Cortex of kidney (tissue), 1 donor: ENCODE measurements around the gene LAIR1.
"Not testable (repeated sequence)": the region's sequence is repeated elsewhere in the genome, so short reads cannot be mapped to it uniquely, and the experiment has no call there.

Experiments used
- DNase-seq: peaks from one replicate; lab custom pipeline; 2025; lab: John Stamatoyannopoulos, UW

The LAIR1 gene

DNA sequence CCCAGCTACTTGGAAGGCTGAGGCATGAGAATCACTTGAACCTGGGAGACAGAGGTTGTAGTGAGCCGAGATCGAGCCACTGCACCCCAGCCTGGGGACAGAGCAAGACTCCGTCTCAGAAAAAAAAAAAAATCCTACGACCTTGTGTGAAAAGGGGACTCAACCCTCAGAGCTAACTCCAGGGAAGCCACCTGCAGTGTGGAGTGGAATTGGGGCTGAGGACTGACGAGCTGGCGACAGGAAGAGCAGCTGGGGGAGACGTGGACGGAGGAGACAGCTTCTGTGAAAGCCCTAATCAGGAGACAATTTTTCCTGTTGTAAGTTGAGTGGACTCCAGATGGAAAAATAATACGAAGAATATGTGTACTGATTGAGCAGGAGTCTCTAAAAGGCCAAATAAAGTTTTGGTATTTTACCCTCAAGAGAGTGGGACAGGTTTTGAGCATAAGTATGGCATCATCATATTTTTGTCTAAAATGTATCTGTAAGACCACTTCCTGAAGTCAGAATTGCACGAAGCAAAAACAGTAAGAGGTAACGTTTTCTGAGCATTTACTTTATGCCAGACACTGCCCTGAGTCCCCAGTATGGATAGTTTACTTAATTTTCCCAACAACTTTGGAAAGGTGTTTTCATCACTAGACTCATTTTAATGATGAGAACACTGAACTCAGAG is 12.0 kb upstream of the LAIR1 start:
- DNase-seq = no peak

DNA sequence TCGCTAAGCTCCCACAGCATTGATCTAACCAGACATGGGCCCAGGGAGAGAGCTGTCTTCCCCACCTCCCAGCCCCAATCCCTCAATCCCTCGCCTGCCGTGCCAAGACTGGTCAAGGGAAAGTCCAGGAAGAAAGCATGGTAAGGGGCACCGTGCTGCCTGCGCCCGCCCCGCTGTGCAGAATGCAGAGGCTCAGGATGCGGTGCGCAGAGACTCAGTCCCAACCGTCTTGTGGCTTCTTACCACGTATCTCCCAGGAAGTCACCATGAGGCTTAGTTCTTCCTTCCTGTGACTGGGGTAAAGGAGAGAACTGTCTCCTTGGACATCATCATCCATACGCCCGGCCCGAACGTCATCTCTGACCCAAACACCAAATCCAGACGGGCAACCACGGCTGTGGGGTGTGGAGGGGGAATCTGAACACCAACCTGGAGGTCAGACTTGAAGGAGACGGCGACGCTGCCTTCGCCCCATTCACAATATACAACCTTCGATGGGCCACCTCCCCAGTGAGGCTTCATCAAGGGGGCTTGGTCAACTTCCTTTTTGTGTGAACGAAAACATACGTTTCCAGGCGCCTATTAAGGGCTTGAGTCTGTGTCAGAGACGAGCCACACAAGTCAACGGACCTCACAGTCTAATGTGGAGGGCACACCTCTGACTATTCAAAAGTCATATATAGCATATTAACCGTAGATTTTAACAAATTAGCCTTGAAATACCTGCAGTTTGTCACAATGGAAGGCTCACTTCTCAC is 10.6 kb upstream of the LAIR1 start:
- not testable (repeated sequence) for DNase-seq

DNA sequence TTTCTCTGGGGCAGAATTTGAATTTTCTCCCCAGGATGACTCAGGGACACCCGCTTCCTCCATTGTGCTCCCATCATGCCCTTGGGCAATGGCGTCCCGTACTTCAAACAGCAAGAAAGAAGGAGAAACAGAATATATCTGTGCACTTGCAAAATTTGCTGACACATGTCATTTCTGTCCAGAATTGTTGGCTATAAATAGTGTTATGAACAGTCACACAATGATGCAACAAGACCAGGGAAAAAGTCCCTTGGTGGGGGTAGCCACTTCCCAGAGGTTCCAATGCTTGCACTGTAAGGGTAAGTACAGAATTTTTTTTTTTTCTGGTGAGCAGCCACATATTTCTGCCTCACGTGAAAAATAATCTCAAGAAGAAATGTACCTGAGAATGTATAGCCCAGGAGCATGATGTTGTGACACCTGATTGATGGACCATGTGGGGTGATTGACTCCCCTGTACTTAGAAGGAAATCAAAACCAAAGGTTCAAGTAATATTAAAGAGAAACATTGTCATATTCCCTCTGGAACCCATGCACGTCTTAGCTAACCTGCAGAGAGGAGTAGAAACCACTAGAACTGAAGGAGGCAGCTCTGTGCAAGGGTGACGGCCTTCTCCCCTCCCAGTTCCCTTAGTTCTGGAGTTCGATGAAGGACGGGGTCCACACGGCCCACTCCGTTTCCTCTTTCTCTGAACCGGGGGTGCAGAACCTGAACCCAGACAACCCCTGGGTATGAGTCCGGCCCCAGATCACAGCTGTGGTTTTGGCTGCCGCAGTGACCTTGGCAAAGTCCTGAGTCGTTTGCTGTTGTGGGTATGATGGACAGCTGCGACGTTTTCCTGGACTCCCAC is 9.3 kb upstream of the LAIR1 start:
- DNase-seq = no peak

DNA sequence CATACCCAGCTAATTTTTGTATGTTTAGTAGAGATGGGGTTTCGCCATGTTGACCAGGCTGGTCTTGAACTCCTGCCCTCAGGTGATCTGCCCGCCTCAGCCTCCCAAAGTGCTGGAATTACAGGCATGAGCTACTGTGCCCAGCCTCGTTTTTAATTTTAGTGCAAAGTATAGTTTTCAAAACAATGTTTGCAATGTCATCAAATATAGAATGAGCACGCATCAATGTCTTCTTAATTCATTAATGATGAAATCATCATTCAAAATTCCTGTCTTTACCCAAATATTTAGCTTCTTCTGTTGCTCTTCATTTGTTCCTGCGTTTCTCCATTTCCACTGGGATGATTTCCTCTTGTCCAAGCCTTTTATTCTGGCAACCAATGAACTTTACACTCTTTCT is 6.7 kb upstream of the LAIR1 start:
- not testable (repeated sequence) for DNase-seq

DNA sequence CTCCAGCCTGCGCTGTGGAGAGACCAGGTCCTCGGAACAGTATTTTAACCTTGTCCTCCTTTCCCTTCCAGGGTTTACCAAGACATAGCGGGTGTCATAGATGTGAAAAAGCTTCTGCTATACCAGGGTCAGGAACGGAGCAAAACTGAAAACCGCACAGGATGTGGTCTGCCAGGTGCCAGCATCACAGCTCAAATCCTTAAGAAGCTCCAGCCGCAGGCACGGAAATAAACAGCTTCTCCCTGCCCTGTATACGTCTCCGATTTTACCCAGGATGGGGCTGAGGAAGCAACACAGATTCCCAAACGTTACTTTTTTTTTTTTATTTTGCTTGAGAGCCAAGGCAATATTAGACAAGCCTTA is 5.7 kb upstream of the LAIR1 start:
- DNase-seq = not testable (repeated sequence)

DNA sequence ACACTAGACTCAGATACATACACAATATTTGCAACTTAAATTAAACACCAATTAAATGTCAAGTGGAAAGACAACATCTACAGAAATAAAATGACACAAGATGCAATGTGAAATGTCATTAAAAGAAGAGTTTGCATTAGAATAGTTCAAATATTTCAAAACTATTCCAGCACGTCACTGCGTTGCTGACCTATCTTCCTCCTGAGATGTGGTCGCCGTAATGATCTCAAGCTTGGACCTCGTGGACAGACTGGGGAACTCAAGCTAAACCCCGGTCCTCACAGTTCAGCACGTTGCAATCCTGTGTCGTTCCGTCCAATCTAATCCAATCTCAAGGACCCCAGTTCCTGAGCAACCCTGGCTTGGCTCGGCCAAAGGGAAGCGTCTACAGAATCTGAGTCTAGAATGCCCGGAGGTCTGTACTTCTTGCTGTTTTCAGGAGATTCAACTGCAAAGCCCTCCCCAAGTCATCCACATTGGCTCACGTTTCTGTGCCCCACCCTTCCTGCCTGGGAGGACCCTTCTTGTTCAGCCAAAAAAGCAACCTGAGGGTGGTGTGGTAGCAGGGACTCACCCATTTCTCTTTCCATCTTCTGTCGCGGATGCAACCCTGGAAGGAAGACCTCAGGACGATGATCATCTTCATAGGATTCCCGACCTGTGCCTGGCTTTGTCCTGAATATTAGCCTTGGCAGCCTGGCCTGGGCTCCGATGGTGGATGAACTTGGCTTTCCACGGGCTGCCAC is 5.1 kb upstream of the LAIR1 start:
- not testable (repeated sequence) for DNase-seq

DNA sequence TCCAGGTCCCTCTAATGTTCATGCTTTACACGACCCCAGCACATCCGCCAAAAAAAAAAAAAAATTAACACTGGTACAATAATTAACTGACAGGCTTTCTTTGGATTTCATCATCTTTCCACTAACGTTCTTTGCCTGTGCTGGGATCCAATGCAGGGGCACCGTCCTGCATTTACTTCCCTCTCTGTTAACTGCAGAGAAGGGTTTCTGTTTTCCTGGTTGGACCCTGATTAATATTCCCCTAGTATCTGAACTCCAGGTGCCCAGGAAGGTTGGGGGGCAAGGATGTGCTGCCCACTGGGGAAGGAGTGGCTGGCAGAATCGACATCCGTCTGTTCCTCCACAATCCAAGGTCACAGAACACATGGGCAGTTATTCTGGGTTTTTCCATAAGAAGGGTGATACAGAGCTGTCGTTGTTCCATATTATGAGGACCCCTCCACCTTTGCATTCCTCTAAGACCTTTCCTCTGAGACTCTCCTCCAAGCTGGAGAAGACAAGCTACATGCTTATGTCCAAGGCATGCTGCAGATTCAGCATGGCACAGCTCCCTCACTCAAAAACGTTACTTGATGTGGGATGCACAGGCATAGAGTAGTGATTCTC is 4.5 kb upstream of the LAIR1 start:
- no peak for DNase-seq

DNA sequence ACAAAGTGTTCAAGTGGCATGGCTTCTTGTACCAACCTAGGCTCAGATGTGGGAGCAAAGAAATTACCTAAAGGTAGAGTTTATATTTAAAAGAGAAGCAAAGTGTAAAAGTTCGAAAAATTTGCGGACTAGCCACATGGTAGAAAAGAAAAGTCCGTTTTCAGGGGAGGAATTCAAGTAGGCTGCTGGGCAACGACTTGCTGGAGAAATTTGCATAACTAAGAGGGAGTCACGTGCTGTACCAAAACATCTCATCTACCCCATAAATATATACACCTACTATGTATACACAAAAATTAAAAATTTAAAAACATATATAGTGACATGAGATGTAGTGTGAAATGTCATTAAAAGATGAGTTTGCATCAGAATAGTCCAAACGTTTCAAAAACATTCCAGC is 2.1 kb upstream of the LAIR1 start:
- DNase-seq = no peak

DNA sequence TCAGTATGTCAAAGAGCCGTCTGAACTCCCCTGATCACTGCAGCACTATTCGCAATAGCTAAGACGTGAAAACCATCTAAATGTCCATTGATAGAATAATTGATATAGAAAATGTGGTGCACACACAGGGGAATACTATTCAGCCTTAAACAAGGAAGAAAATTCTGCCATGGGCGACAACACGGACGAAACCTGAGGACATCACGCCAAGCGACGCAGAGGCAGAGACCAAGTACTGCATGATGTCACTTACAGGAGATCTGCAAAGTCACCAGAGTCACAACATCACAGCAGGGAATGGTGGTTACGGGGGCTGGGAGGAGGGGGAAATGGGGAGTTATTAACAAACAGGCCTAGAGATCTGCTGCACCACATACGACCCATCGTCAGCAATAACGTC is 1.1 kb upstream of the LAIR1 start:
- not testable (repeated sequence) for DNase-seq

DNA sequence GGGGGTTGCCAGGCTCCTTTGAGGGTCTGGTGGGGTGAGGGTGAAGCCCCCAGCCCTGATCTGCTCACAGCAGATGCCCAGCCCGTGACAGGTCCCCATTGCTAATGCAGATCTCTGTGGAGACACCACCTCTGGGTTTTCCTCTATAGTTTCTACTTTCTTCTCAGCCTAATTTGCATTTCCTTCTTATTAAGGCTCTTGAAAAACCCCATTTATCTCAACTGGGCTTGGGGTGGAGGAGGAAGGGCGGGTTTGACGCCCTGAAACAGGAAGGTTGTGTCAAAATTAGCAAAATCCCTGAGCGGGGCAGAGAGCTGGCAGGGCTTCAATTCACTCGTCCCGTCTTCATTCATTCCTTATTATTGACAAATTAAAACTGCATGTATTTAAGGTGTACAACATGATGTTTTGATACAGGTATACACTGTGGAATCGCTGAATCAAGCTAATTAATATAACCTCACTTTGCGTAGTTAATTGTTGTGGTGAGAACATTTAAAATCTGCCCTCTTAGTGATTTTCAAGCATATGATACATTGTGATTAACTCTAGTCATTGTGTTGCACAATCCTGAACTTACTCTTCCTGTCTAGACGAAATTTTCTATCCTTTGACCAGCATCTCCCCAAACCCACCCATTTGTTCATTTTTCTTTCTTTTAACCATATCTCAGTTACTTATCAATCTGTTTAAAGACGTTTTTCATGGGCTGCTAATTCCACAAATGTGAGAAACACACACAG is 2.9 kb downstream of the LAIR1 start:
- not testable (repeated sequence) for DNase-seq

DNA sequence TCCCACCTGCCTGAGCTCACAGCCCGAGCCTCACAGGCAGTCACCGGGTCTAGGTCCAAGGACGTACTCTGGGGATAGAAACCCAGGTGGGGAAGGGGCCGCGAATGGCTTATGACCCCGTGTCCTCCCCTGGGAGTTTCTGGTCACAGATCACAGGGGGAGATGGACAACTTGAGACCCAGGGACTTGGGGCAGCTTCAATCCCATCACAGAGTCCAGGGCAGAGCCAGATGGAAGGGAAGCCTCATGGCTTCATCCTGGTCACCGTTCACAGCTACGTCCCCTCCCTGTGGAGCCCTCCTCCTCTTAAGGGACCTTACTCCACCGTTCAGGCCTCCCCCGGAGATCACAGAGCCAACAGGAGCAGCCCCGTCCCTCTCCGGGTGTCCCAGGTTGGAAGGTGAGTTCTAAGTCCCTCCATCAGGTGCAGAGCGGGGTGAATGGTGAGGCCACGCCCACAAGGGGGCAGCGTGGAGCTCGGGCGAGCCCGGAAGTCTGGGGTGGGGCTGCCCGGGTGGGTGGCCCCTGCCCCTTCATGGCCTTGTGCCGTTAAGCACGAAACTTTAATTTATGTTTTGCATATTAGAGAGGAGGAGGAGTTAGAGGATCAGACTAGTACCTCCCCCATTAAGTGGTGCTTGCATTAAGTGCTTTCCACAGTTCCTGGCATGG is 5.4 kb downstream of the LAIR1 start:
- not testable (repeated sequence) for DNase-seq

DNA sequence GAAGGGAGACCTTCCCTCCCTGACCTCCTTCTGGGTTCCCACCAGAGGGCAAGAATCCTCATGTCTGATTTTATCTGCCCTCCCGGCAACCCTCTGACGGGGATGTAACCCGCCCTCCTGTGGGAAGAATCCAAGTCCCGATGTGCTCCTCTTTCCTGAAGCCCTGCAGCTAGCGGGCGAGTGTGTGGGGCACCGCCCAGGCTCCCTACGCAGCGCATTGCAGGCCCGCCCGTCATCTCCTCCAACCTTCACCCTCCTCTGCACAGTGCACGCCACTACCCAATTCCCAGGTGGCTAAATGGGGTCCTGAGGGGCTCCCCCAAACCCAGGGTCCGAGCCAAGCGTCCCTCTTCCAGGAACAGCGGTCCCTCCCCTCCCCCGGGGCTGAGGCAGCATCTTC is 7.3 kb downstream of the LAIR1 start:
- DNase-seq = no peak

DNA sequence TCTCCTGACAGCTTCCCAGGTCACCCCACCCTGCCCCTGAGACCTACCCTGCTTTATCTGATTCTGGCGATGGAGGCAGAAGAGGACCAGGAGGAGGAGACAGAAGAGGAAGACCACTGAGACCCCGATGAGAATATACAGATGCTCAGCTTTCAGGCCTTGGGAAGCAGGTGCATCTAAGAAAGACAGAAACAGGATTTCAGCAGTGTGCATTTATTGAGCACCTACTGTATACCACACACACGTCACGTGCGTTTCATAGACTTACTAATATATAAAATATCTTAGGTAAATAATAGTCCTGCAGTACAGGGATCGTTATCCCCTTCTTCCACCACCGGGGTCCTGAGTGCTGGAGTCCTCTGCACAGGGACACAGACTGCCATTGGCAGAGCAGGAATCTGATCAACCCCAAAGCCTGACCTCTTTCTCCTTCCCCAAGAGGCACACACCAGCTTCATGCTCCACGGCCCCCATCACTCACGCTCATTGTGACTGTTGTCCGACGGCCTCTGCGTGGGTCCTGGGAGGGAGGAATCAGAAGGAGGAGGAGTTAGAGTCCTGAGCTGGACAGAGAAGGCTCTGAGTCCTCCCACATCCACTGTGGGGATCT is 8.2 kb downstream of the LAIR1 start:
- no peak for DNase-seq

DNA sequence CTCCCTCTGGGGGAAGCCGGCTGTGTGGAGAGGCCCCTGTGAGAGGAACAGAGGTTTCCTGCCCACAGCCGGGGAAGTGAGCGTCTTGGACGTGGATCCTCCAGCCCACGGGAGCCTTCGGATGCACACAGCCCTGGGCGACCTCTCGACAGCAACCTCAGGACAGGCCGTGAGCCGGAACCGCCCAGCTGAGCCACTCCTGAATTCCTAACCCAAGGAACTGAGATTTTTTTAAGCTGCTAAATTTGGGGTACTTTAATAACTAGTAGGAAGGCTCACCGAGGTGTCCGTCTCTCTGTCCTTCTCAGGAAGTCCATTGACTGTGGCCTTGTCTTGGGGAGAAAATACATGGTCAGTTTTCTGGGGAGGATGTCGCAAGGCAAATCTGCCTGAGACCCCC is 9.1 kb downstream of the LAIR1 start:
- DNase-seq = no peak

DNA sequence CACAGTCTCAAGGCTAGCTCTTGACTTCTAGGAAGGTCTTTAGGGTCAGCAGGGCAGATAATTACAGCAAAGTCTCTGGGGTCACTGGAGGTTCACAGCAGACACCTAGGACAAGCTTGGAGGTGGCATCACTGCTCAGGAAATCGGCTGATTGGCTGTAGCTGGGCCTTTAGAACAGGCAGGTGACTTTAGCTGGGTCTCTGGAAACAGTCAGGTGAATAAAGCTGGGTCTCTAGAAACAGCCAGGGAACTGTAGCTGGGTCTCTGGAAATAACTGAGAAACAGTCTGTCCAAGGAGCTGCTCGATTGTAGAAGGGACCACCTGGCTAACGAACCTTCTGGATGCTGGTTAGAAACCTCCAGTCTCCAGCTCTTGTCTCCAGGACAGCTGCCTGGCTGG is 10.0 kb downstream of the LAIR1 start:
- DNase-seq = no peak

DNA sequence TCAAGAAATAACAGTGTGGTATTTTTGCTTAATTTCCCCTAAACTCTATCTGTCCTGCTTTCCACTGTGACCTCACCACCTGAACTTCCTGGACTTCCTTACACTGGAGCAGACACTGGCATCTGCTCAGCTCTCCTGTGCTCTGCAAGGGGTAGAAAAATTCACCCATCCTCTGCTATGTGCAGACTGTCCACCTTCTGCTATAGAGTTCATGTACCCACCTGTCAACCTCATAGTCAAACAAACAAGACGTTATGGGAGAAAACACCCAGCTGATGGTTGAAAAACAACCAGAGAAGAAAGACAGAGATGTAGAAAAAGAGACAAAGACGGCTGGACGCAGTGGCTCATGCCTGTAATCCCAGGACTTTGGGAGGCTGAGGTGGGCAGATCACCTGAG is 12.2 kb downstream of the LAIR1 start:
- no peak for DNase-seq

DNA sequence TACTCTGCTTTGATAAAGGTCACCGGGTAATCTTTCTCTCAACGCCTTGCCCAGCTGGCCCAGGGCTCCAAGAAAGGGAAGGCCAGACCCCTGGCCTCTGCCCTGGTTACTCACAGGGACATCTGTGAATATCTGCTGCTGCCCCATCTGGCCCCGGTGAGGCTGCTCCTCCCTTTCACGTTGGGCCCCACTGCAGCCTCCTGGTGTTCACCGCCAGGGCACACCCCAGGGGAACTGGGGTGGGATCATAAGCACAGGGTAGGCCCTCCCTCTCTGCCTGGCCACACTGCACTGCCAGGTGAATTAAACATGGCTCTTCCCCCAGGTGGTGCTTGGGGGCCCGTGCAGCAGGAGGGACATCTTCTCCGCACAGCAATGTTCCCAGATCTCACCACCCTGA is 12.7 kb downstream of the LAIR1 start:
- no peak for DNase-seq

DNA sequence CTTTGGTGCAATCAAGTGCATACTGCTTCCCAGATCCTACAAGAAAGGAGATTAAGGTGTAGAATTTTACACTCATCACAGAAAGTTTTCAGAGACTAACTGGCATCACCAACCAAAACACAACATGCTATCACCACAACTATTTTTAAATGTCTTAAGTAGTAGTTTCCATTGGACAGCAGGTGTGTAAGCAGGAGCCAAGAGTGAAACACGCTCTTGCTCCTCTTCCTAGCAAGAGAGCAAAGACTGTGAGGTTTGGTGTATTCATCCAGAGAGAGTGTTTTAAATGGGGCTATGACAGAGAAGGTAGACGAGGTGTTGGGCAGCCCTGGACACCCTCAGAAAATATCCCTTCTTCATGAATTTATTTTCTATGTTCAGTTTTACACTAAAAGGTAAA is 13.3 kb downstream of the LAIR1 start:
- no peak for DNase-seq

DNA sequence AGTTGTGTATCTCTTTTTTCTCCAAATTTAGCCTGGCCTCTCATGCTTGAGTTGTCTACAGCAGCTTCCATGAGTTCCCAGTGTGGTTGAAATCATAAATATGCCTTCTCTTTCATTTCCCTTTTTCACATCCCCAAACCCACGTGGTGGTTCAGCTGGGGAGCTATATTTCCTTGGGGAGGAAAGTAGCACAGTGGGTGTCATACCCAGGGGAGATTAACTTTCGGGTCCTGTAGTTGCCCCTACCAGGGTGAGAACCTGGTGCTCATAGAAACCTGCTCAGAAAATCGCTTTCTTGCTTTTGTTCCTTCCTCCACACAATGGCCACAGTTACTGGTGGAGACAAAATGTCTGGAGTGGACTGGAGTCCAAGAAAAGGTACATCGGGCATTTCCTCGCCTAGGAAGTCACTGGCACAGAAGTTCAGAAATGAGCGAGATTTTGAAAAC is 18.8 kb downstream of the LAIR1 start:
- no peak for DNase-seq

DNA sequence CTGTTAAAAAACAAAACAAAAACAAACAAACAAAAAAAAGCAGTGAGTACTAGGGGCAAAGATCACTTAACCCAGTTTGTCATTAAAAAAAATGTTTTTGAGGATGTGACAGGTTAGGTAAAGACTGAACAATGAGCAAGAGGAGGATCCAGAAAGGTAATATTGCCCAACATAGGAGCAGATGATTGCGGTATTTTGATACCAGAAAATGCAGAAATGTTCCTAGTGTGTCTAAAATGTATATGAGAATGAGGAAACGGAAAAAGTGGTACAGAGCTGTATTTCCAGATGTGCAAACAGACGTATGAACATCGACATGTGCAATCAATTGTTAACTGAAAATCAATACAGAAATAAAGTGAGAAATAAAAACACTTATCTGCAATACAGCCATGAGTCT is 20.9 kb downstream of the LAIR1 start:
- DNase-seq = no peak
